Liver (tissue), 3 donors: Measurements from ENCODE around the gene HRH2.

Source experiments
- CTCF ChIP-seq: fragments of 150-350 bp; IDR thresholded peaks from 2 replicates; pipeline ENCODE4 v1.5.1; 2017; ENCODE audit warnings: improper control_type of control experiment, low read depth, low read length; ENCODE audit not compliant: missing input control
- EGR1 ChIP-seq, 2 donors: IDR thresholded peaks; 2 replicates each; pipeline ENCODE4 v1.6.1; 2016 to 2018; ENCODE audit warnings: antibody characterized with exemption in 2 of 2, low read depth in 2 of 2
- FOXA1 ChIP-seq: IDR thresholded peaks from 2 replicates; pipeline ENCODE4 v1.6.1; 2016; ENCODE audit warnings: antibody characterized with exemption
- GABPA ChIP-seq, 2 donors: IDR thresholded peaks in 1 of 2; conservative IDR thresholded peaks in 1 of 2; 2 replicates each; pipeline ENCODE4 v1.6.1; 2016; ENCODE audit warnings: antibody characterized with exemption in 2 of 2, mild to moderate bottlenecking in 1 of 2, moderate library complexity in 1 of 2
- JUND ChIP-seq, 2 donors: IDR thresholded peaks; 2 replicates each; pipeline ENCODE4 v1.6.1; 2016; ENCODE audit warnings: antibody characterized with exemption in 2 of 2
- NR2F2 ChIP-seq: IDR thresholded peaks from 2 replicates; pipeline ENCODE4 v1.6.1; 2016; ENCODE audit warnings: antibody characterized with exemption
- RAD21 ChIP-seq, 2 donors: IDR thresholded peaks; 2 replicates each; pipeline ENCODE4 v1.6.1; 2016; ENCODE audit warnings: antibody characterized with exemption in 2 of 2, mild to moderate bottlenecking in 2 of 2
- RXRA ChIP-seq, 2 donors: IDR thresholded peaks; 2 replicates each; pipeline ENCODE4 v1.6.1; 2017 to 2018; ENCODE audit warnings: antibody characterized with exemption in 2 of 2, mild to moderate bottlenecking in 1 of 2
- SP1 ChIP-seq: IDR thresholded peaks from 2 replicates; pipeline ENCODE4 v1.6.1; 2018; ENCODE audit warnings: antibody characterized with exemption, mild to moderate bottlenecking
- TAF1 ChIP-seq: conservative IDR thresholded peaks from 2 replicates; pipeline ENCODE4 v1.6.1; 2016; ENCODE audit warnings: antibody characterized with exemption, mild to moderate bottlenecking
- YY1 ChIP-seq: IDR thresholded peaks from 2 replicates; pipeline ENCODE4 v1.6.1; 2016; ENCODE audit warnings: antibody characterized with exemption, mild to moderate bottlenecking
- donor health status: healthy.
- donor health status: healthy.

GRCh38 chr5:175709276-175709781 is 51.5 kb downstream of the HRH2 start:
- TF ChIP-seq CTCF (no peak), RXRA (IDR thresholded peaks at IDR 0.05) (no peak), GABPA (IDR thresholded peaks at IDR 0.05 in 1 of 2, conservative IDR thresholded peaks at IDR 0.05 in 1 of 2) (no peak), SP1 (no peak), YY1 (no peak), JUND (IDR thresholded peaks at IDR 0.05) (no peak), EGR1 (IDR thresholded peaks at IDR 0.05; ENCODE audit: low read depth in 2 of 2) (no peak), NR2F2 (no peak), FOXA1 (no peak), TAF1 (no peak), RAD21 (IDR thresholded peaks at IDR 0.05) (no peak)
